NCI-H2196 treated with DMSO at 0.1 percent for 48 hours (cell line): ENCODE results near the gene AGTRAP.

Experiments used
- DNase-seq: peaks from one replicate; lab custom pipeline; 2025; ENCODE audit not compliant: unreplicated experiment; lab: John Stamatoyannopoulos, UW

AGTRAP gene, protein sequence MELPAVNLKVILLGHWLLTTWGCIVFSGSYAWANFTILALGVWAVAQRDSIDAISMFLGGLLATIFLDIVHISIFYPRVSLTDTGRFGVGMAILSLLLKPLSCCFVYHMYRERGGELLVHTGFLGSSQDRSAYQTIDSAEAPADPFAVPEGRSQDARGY

GRCh38 chr1:11735854-11736745 is at the start of gene AGTRAP:
Gene AGTRAP, plus strand, starts transcription at chr1:11736136. Its CDS starts 73 bp downstream, at chr1:11736209.
- peak; percentile 84 for DNase-seq

DNA sequence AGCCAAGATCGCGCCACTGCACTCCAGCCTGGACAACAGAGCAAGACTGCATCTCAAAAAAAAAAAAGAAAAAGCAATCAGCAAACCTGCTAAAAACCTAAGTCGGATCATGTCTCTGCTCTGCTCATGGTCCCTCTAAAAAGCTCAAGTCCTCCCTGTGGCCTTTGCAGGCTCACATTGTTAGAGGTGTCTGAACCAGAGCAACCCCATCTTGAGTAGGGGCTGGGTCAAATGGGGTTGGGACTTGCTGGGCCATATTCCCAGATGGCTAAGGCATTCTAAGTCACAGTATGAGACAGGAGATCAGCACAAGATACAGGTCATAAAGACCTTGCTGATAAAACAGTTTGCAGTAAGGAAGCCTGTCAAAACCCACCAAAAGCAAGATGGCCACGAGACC is 47.4 kb upstream of the AGTRAP start:
- DNase-seq, result no peak

DNA sequence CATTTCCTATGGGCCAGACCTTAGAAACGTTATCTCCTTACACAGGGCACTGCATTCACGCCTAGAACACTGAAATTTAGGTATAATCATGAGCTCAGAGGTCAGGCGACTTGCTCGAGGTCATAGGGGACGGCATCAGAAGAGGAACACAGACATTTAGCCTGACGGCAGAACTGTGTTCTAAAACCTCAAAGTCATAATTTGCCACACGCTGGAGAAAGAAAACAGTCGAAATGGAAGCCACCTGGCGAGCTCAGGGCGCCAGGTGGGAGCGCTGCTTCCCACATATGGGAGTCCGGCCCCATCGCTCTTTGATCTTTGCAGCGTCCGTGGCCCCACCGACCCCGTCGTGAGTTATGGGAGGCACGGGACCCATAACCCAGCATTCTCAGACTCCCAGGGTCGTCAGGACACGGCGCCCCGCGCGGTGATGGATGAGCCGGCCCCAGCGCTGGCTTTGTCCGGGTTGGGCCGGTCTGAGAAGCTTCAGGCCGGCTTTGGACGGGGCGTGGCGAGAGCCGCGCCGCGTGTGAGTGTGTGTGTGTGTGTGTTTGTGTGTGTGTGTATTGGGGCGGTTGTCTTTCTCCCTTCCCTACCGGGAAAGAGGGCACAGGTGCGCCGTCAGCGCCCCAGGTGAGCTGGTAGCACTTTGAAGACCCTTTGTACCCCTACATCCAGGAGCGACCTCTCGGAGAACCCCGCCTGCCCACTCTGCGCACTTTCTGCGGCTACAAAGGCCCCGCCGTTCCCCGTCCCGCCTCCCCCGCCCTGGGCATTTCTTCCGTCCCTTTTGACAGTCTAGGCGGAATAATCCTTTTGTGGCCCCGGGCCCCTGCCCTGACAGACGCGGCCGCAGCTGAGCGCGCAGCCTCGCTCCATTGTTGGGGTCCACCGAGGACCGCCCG is 45.3 kb upstream of the AGTRAP start:
- DNase-seq, result no peak

GRCh38 chr1:11691302-11691914 is 44.5 kb upstream of the AGTRAP start, which contains the start of gene DRAXIN:
Gene DRAXIN, plus strand, starts transcription at chr1:11691710. Its CDS starts 14,549 bp downstream, at chr1:11706259.
- DNase-seq, result no peak

DNA sequence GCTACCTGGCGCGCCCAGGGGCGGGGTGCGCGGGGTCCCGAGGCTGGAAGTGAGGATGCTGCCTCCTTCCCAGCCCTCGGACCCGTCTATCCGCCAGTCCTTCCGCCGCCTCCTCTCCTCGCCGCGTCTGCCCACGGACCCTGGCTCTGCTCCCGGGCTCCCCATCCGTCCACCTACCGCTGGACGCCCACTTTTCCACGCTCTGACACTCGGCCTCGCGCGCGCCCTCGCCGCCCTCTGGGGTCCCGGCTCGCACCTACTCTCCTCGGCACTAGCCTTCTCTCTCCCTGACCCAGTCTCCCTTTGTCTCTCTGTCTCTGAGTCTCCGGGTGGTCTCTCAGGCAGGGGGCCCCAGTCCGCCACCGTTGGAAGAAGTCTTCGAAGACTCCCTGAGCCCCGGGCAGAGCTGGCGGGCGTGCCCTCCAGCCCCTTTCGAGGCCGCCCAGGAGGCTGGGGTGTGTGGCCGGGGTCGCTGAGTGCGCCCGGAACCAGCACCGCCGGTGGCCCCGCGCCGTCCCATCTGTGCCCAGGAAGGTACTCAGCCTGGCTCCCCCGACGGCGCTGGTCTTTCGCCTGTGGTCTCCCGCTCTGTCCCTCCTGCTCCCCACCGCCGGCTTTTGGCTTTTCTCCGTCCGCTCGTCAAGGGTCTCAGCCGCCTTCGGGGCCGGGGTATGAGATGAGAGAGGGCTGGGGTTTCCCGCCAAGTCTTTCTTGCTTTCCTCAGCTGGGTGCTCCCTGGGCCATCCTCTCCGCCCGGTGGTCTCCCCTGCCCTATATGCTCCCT is 43.8 kb upstream of the AGTRAP start:
- DNase-seq, result no peak

DNA sequence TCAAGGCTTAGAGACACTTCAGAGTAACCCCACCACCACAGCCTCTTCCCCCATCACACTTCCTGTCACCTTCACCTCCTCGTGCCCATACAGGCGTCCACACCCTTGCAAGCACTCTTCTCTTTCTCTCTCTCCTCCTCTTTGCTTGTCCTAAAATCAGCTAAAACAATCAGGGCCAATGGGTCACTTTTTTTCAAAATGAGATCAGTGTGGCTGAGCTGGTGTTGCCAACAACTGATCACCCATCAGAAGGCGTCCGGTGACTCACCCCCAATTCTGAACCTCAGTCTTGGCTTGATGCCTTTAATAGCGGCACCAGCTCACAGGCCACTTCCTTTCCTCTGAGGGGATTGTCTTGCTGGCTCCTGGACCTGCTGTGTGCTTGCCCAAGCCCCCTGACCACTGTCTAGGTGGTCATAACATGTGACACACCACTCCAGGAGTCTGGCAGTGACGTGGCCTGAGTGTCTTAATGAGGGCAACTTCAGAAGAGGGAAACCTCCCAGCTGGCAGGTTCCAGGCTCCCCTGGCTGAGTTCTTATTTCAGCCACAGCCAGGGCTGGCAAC is 42.8 kb upstream of the AGTRAP start:
- peak; percentile 23 for DNase-seq

DNA sequence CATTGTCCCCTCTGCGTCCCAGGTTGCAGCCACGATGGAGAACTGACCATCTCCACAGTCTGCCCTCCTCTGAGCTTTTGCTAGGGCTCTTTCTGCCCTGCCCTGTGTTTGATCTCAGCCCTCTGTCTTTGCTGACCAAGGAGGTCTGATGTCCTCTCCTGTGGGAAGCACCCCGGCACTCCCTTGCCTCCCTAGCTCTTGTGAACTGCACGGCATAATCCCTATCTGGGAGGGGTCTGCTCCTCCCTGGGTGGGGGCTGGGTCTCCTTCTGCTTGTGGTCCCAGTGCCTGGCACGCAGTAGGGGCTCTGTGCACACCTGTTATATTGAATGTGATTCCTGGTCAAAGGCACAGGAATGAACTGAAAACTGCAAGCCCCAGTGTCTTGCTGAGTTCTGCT is 42.0 kb upstream of the AGTRAP start:
- DNase-seq, result no peak

- DNase-seq, result no peak
These were observed 40.1 kb upstream of the AGTRAP start for GRCh38 chr1:11695861-11696260.

- DNase-seq, result no peak
These were observed 38.6 kb upstream of the AGTRAP start for GRCh38 chr1:11697188-11697892.

GRCh38 chr1:11697893-11698210 is 38.1 kb upstream of the AGTRAP start:
- DNase-seq, result no peak

GRCh38 chr1:11700601-11701467 is 35.1 kb upstream of the AGTRAP start:
- no peak for DNase-seq

- DNase-seq, result no peak
These were observed 34.4 kb upstream of the AGTRAP start for GRCh38 chr1:11701551-11701961.

DNA sequence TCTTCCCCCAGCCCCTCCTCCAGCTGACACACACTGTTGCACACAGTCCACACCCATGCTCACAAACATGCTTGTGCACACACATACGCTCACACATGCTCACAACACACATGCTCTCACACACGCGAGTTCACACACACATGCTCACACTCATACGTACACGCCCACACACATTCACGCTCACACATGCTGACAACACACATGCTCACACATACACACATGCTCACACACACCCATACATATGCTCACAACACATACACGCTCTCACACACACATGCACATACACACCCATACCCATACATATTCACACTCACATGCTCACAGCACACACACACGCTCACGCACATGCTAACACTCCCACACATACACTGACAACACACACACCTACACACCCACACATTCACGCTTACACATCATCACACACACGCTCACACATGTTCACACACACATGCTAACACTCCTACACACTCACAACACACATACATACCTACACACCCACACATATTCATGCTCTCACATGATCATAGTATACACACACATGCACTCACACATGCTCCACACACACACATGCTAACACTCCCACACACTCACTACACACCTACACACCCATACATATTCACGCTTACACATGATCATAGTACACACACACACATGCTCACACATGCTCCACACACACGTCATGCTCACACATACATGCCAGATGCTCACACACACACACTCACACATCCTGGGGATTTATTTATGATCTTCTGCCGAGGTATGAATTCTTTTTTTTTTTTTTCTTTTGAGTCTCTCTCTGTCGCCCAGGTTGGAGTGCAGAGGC is 33.7 kb upstream of the AGTRAP start:
- DNase-seq, result no peak

- DNase-seq, result no peak
These were observed 32.4 kb upstream of the AGTRAP start for GRCh38 chr1:11703357-11704193.

- no peak for DNase-seq
These were observed 31.8 kb upstream of the AGTRAP start for GRCh38 chr1:11704194-11704529.

DNA sequence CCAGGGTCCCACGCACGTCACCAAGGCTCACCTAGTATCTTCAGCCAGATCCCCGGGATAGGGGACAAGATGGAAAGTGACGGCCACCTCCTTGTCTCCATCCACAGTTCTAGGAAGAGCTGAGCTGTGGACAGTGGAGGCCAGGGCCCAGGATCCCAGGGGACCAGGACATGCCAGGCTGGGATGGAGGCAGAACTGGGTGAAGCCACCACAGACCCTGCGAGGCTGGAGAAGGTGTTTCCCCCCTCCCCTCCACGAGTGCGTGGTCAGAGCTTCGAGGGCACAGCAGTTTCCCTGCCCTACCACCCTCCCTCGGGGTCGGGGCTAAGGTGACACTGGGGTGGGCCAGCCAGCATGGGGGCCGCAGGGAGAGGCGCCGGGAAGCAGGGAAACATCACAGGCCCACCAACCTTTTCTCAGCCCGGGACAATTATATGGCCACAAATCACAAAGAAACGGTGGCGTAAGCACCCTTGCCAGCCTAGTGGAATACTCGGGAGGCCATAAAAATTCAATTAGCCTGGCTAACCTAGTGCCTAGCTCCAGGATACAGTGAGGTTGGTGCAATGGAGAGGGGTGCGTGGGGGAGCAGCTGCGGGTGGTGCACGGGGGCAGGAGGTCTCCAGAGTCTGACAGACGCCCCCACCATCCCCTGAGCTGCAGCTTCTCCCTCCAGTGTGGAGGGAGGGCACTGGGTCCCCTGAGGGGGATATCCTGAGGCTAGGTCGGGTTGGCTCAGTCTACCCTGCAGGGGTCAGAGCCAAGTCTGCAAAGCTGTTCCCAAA is 31.1 kb upstream of the AGTRAP start:
- DNase-seq, result no peak
